ENCODE measurements around the gene CETN1.

Gene CETN1

DNA sequence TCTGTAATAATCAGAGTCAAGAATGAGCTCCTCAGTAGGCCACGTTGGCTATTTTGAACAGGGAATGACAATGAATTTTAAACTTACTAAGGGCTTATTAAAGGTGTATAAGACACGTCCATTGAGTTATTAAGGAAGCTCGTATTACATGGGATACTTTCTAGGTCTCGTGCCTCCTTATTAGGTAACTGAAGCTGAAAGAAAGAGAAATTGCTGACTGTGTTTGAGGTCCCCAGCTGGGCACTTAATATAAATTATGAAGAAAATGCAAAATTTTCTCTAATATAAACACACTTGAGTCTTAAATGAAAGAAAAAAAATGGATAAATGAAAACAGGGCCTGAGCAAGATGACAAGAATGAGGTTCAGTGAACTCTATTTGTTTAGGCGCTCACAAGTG is 38.4 kb downstream of the CETN1 start:
- DNase-seq (ENCODE audit: low read depth) = no peak
- TF ChIP-seq, protein P1, sequence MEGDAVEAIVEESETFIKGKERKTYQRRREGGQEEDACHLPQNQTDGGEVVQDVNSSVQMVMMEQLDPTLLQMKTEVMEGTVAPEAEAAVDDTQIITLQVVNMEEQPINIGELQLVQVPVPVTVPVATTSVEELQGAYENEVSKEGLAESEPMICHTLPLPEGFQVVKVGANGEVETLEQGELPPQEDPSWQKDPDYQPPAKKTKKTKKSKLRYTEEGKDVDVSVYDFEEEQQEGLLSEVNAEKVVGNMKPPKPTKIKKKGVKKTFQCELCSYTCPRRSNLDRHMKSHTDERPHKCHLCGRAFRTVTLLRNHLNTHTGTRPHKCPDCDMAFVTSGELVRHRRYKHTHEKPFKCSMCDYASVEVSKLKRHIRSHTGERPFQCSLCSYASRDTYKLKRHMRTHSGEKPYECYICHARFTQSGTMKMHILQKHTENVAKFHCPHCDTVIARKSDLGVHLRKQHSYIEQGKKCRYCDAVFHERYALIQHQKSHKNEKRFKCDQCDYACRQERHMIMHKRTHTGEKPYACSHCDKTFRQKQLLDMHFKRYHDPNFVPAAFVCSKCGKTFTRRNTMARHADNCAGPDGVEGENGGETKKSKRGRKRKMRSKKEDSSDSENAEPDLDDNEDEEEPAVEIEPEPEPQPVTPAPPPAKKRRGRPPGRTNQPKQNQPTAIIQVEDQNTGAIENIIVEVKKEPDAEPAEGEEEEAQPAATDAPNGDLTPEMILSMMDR (conservative IDR thresholded peaks at IDR 0.05; ENCODE audit: low read depth, low read length) = no peak
- H3K4me3 ChIP-seq (ENCODE audit: low read length) = no peak overlapping the region

DNA sequence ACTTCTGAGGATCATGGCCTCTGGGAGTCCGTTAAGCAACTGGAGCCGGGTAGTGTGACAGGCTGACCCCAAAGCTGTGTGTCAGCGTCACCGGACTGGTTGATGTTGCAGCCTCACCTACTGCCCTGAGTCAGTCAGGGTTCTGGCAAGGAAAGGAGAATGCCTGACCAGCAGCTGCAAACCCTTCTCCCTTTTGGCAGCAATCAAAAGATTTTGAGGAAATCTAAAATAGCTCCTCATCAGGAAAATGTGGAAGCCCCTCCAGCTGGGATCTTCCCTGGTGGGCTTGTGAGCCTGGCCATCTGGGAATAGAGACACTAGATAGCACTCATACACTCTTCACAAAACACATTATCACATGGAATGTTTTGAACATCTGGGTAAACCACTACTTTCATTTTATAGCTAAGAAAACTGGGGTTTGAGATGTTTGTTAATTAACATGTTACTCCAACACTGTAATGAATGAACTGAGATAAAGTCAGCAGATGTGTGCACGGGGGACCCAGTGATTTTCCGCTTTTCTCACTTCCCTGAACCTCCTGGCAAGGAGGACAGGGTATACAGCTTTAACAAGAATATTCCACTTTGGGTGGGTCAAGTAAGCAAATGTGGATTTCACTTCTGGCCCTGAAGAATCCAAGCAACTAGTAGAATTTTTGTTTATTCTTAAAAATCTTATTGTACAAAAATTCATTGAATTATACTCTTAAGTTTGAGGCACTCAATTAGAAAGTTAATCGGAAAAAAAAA is 41.3 kb downstream of the CETN1 start:
- TF ChIP-seq, protein P1 (conservative IDR thresholded peaks at IDR 0.05; ENCODE audit: low read depth, low read length) = no peak
- DNase-seq (ENCODE audit: low read depth) = no peak
- H3K4me3 ChIP-seq (ENCODE audit: low read length) = no peak overlapping the region

DNA sequence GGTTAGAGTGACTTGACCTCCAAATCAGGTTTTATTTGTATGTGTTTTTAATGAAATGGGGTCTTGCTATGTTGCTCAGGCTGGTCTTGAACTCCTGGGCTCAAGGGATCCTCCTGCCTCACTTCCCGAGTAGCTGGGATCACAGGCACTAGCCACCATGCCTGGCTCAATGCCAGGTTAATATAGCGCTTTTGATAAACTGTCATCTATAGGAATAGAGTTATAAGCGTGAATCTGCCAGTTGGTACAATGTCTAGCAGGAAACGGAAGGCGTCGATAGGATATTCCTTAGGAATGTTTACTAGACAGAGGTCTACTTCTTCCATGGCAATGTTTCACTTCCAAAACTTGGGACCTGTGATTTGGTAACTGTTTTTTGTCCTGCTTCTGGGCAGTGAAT is 42.1 kb downstream of the CETN1 start:
- no peak overlapping the region for H3K4me3 ChIP-seq (ENCODE audit: low read length)
- DNase-seq (ENCODE audit: low read depth) = no peak
- TF ChIP-seq, protein P1 (conservative IDR thresholded peaks at IDR 0.05; ENCODE audit: low read depth, low read length) = no peak

DNA sequence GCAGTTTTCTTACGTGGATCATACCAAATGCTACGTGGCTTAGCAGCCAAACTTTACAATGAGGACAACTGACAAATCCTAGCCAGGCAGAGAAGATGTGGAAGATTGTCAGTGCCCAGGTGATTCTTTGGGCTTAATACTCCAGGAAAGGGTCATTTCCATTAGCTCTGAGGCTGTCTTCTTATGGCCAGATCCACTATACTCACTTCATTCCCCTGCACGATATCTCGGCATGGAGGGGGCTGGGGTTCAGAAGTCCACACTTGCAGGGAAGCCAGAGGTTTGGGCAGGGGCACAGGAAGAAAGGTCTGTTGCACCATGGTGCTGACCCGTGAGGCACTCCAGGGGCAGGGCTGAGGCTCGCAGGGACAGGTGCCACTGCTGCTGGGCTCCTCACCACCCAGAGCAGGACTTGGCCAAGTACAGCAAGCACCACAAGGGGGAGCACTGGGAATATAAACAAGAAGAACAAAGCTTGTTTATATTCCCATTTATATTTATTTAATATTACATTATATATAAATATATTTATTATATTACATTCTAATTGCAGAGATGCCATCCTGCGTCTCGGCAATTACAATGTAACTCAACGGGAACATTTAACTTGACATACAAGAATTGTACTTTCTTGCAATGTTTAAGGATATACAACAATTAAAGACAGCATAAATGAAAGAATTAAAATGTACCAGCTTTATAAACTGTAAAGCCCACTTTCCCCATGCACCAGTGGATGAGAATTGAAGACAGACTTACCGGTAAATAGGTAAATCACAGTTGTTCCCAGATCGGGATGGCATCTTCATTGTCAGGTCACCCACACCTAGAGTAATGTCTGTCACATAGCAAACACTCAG is 43.8 kb downstream of the CETN1 start:
- DNase-seq (ENCODE audit: low read depth) = peak; percentile 21
- no peak overlapping the region for H3K4me3 ChIP-seq (ENCODE audit: low read length)
- TF ChIP-seq, protein P1 (conservative IDR thresholded peaks at IDR 0.05; ENCODE audit: low read depth, low read length) = peak; percentile 80

DNA sequence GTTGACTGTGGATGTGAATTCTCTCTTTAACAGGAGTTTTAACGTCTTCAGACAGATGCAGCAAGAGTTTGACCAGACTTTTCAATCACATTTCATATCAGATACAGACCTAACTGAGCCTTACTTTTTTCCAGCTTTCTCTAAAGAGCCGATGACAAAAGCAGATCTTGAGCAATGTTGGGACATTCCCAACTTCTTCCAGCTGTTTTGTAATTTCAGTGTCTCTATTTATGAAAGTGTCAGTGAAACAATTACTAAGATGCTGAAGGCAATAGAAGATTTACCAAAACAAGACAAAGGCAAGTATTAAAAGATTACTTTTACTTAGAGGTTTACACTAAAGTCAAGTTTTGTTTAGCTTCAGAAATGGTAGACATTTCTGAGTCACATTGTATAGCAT is 47.1 kb downstream of the CETN1 start:
- TF ChIP-seq, protein P1 (conservative IDR thresholded peaks at IDR 0.05; ENCODE audit: low read depth, low read length) = no peak

DNA sequence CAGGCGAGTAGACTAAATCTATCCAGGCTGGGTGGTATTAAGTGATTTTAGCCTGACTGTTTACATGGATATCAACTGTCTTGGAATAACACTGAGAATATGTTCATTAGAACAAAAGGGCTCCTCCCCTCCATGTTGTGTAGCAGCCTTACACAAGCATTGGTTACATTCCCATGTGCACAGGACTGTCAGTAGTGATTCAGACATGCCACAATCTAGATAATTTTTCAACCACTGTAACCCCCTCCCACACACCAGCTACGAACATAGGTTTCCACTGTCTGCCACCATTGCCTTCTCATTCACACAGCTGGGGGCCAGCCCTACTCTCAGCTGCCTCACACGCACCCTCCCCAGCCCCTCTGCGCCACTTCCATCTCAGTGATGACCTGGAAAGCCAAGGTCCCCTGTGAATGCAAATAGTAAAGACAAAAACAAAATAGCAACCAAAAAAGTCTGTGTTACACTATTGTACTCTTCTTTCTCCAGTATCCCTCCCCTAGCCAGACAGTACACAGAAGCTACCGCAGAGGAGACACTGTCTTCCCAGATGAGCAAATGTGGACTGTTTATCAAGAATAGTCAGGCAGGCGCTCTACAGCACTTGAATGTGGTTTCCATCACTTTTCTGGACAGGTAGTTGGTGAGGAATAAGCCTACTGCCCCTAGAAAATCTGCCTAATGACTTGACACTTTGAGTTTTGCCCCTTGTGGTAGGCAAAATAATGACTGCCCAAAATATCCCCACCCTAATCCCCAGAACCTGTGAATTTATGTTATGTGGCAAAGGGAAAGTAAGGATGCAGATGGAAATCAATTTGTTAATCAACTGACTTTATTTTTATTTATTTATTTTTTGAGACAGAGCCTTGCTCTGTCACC is 49.3 kb downstream of the CETN1 start:
- no peak overlapping the region for H3K4me3 ChIP-seq (ENCODE audit: low read length)
- no peak for DNase-seq (ENCODE audit: low read depth)
- TF ChIP-seq, protein P1 (conservative IDR thresholded peaks at IDR 0.05; ENCODE audit: low read depth, low read length) = no peak

More for the DNA sequence above, 47.1 kb downstream of the CETN1 start:
- DNase-seq (ENCODE audit: low read depth) = no peak
- H3K4me3 ChIP-seq (ENCODE audit: low read length) = no peak overlapping the region

Data from retinal pigment epithelial cell (primary cell).